Measurements from ENCODE around the gene FOXC1.

Gene FOXC1

DNA sequence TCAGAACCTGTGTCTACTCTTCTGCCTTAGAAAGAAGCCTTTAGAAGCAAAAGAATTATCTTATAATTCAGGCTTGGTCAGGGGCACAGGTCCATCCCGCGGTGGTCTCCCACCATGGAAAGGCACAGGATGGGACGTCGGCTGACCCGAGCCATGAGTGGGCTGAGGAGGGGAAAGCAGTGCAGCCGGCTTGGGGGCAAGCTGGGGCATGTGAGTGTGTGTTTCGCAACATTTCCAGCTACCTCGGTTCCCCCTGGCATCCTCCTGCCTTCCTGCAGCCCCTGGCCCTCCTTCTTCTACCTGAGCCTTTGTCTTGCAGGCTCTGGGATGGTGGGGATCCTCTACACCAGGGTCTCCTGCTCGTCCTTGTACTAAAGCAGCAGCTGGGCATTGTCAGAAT, 29.1 kb upstream of the FOXC1 start:
- Histone ChIP-seq H3K4me3 (ENCODE audit: low read depth in 1 of 2, low read length in 2 of 2) (no peak overlapping the region), H3K4me1 (ENCODE audit: insufficient read depth, low read length) (no peaks in the 10 kb centered on the region), H3K79me2 (ENCODE audit: insufficient read depth, low read length) (no peaks in the 10 kb centered on the region), H3K36me3 (ENCODE audit: insufficient read depth, low read length) (no peaks in the 10 kb centered on the region), H4K20me1 (ENCODE audit: insufficient read depth, low read length) (no peaks in the 10 kb centered on the region), H3K9me3 (ENCODE audit: insufficient read depth, low read length, severe bottlenecking) (no peaks in the 10 kb centered on the region), H3K4me2 (ENCODE audit: insufficient read depth, low read length) (no peak overlapping the region), H2AFZ (ENCODE audit: low read depth, low read length) (no peak overlapping the region), H3K9ac (ENCODE audit: low read depth, low read length) (no peak overlapping the region), H3K27me3 (ENCODE audit: insufficient read depth, low read length, poor library complexity) (no peaks in the 10 kb centered on the region), H3K27ac (ENCODE audit: low read length) (no peak overlapping the region)
- ATAC-seq (ENCODE audit: insufficient read depth, low read depth), result no peak
- TF ChIP-seq, protein P1, sequence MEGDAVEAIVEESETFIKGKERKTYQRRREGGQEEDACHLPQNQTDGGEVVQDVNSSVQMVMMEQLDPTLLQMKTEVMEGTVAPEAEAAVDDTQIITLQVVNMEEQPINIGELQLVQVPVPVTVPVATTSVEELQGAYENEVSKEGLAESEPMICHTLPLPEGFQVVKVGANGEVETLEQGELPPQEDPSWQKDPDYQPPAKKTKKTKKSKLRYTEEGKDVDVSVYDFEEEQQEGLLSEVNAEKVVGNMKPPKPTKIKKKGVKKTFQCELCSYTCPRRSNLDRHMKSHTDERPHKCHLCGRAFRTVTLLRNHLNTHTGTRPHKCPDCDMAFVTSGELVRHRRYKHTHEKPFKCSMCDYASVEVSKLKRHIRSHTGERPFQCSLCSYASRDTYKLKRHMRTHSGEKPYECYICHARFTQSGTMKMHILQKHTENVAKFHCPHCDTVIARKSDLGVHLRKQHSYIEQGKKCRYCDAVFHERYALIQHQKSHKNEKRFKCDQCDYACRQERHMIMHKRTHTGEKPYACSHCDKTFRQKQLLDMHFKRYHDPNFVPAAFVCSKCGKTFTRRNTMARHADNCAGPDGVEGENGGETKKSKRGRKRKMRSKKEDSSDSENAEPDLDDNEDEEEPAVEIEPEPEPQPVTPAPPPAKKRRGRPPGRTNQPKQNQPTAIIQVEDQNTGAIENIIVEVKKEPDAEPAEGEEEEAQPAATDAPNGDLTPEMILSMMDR (IDR thresholded peaks at IDR 0.05; ENCODE audit: borderline replicate concordance, extremely low read depth, low read length, poor library complexity, severe bottlenecking), result no peak
- TF ChIP-seq EZH2 (IDR thresholded peaks at IDR 0.05; ENCODE audit: borderline replicate concordance, low read depth, low read length, severe bottlenecking), result no peak
- no peak for DNase-seq

DNA sequence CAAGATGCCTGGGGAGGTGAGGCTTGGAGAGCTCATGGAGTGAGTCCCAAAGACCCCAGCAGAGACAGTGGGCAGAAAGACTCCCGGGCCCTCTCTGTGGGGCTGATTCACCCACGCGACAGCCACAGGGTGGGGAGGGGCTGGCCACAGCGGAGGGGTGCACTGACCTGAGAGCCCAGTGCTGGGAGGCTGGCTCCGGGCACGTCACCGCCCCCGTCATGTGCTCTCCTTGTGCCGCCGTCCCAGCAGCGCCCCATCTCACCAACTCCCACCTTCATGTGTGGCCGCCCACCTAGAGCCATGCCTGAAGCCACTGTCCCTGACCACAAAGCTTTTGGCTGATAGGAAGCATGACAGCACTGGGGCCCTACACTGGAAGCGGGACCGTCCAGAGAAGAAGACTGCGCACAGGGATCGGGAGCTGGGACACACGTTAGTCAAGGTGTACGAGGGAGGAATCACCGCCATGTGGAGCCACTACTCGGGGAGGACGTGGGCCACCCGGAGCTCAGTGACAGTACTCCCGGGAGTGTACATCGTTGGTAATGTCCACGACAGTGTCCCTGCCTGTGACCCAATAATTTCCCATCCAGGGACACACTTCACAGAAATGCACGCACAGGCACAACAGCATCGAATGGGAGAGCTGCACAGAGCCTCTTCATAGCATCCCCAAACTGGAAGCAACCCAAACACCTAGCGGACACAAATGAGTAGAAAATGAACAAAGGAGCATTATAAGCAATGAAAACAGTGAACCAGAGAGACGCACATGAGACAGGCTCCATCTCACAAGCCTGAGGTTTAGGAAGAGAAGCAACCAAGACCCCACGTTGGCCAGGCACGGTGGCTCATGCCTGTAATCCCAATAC, 28.4 kb upstream of the FOXC1 start:
- ATAC-seq (ENCODE audit: insufficient read depth, low read depth), result no peak
- Histone ChIP-seq H3K27ac (ENCODE audit: low read length) (no peak overlapping the region), H3K9ac (ENCODE audit: low read depth, low read length) (no peak overlapping the region), H3K36me3 (ENCODE audit: insufficient read depth, low read length) (no peaks in the 10 kb centered on the region), H3K79me2 (ENCODE audit: insufficient read depth, low read length) (no peaks in the 10 kb centered on the region), H2AFZ (ENCODE audit: low read depth, low read length) (no peak overlapping the region), H3K4me2 (ENCODE audit: insufficient read depth, low read length) (no peak overlapping the region), H4K20me1 (ENCODE audit: insufficient read depth, low read length) (no peaks in the 10 kb centered on the region), H3K27me3 (ENCODE audit: insufficient read depth, low read length, poor library complexity) (no peaks in the 10 kb centered on the region), H3K9me3 (ENCODE audit: insufficient read depth, low read length, severe bottlenecking) (no peaks in the 10 kb centered on the region), H3K4me3 (ENCODE audit: low read depth in 1 of 2, low read length in 2 of 2) (no peak overlapping the region), H3K4me1 (ENCODE audit: insufficient read depth, low read length) (no peaks in the 10 kb centered on the region)
- TF ChIP-seq, protein P1 (IDR thresholded peaks at IDR 0.05; ENCODE audit: borderline replicate concordance, extremely low read depth, low read length, poor library complexity, severe bottlenecking), result no peak
- TF ChIP-seq EZH2 (IDR thresholded peaks at IDR 0.05; ENCODE audit: borderline replicate concordance, low read depth, low read length, severe bottlenecking), result no peak
- no peak for DNase-seq

DNA sequence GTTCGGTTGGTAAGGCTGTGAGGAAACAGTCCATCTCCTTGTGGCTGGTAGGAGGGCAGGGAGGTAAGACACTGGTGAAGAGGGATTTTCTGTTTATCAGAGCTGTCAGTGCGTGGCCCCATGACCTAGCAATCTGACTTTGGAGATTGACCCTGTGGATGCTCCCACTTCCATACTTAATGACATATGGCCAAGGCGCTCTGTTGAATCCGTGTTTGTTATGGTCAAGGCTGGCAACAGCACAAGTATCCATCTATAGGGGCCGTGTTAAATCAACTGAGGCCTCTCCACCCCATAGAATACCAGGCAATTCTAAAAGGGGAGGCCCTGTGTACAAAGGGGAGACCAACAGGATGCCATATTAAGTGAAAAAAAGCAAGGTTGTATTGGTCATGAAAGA, 25.6 kb upstream of the FOXC1 start:
- Histone ChIP-seq H4K20me1 (ENCODE audit: insufficient read depth, low read length) (no peaks in the 10 kb centered on the region), H3K9me3 (ENCODE audit: insufficient read depth, low read length, severe bottlenecking) (no peaks in the 10 kb centered on the region), H2AFZ (ENCODE audit: low read depth, low read length) (no peak overlapping the region), H3K27me3 (ENCODE audit: insufficient read depth, low read length, poor library complexity) (no peaks in the 10 kb centered on the region), H3K4me2 (ENCODE audit: insufficient read depth, low read length) (no peak overlapping the region), H3K79me2 (ENCODE audit: insufficient read depth, low read length) (no peaks in the 10 kb centered on the region), H3K27ac (ENCODE audit: low read length) (no peak overlapping the region), H3K4me1 (ENCODE audit: insufficient read depth, low read length) (no peaks in the 10 kb centered on the region), H3K9ac (ENCODE audit: low read depth, low read length) (no peak overlapping the region), H3K36me3 (ENCODE audit: insufficient read depth, low read length) (no peaks in the 10 kb centered on the region), H3K4me3 (ENCODE audit: low read depth in 1 of 2, low read length in 2 of 2) (no peak overlapping the region)
- ATAC-seq (ENCODE audit: insufficient read depth, low read depth), result no peak
- TF ChIP-seq, protein P1 (IDR thresholded peaks at IDR 0.05; ENCODE audit: borderline replicate concordance, extremely low read depth, low read length, poor library complexity, severe bottlenecking), result no peak
- TF ChIP-seq EZH2 (IDR thresholded peaks at IDR 0.05; ENCODE audit: borderline replicate concordance, low read depth, low read length, severe bottlenecking), result no peak
- no peak for DNase-seq
